ENCODE measurements around the gene LPCAT2. TPM values are rescaled to one million over a fixed set of nuclear protein-coding genes. Genes with fewer than 3 reads are reported as not detected.

The LPCAT2 gene
- total and polyA plus RNA-seq, 2 donors (not counting 1 experiment from before 2014, with no cell fraction given): 0.15 to 0.59 TPM

GRCh38 chr16:55473587-55473986, 35.3 kb upstream of the LPCAT2 start:
- Histone ChIP-seq H3K79me2 (ENCODE audit: control insufficient read depth, insufficient read depth, low read length) (no peaks in the 10 kb centered on the region), H3K27ac (ENCODE audit: low read length in 2 of 2) (no peak overlapping the region), H3K27me3 (replicated peaks in 1 of 4; ENCODE audit: control extremely low read depth in 1 of 4, control insufficient read depth in 3 of 4, insufficient read depth in 4 of 4, low read length in 3 of 4) (peaks cover 0 to 8% (median 3%) of the 10 kb centered on the region in 4 experiments), H3K9me3 (ENCODE audit: control extremely low read depth in 1 of 3, control insufficient read depth in 2 of 3, insufficient read depth in 1 of 3, low read length in 2 of 3) (no peaks in the 10 kb centered on the region), H2AFZ (ENCODE audit: insufficient read depth, low read depth, low read length, poor library complexity, severe bottlenecking) (no peak overlapping the region), H3K36me3 (replicated peaks in 1 of 2; ENCODE audit: control extremely low read depth in 1 of 2, control insufficient read depth in 1 of 2, extremely low read depth in 1 of 2, insufficient read depth in 2 of 2, low read length in 1 of 2) (no peaks in the 10 kb centered on the region), H3K4me3 (ENCODE audit: control extremely low read depth in 1 of 5, extremely low read depth in 1 of 5, insufficient read depth in 1 of 5, low read depth in 2 of 5, low read length in 4 of 5) (no peak overlapping the region), H3K9ac (ENCODE audit: low read length) (no peak overlapping the region), H3K4me1 (ENCODE audit: control insufficient read depth in 2 of 2, insufficient read depth in 2 of 2, low read length in 2 of 2) (no peaks in the 10 kb centered on the region), H3K4me2 (replicated peaks; ENCODE audit: low read depth, low read length, poor library complexity, severe bottlenecking) (no peak overlapping the region), H4K20me1 (ENCODE audit: control insufficient read depth, insufficient read depth, low read length, poor library complexity, severe bottlenecking) (no peaks in the 10 kb centered on the region)
- DNase-seq (no peak), ATAC-seq (ENCODE audit: low read depth) (no peak)
- CTCF ChIA-PET: interaction anchor here (1.6 kb wide), 1 partner anchor 9 kb away, joined by 9 read pairs; no protein-coding TSS in a partner anchor
- H3K9me3 Mint-ChIP-seq (ENCODE audit: insufficient read depth): no peaks in the 10 kb centered on the region
- WGBS (ENCODE audit: insufficient coverage): 100% methylated on average over 1 of the region's 2 CpGs
- POLR2A ChIA-PET: no interaction called here
- H3K27me3 Mint-ChIP-seq: peaks cover 18% of the 10 kb centered on the region
- H3K4me1 Mint-ChIP-seq: no peaks in the 10 kb centered on the region
- H3K27ac Mint-ChIP-seq: no peak overlapping the region
- H3K4me3 Mint-ChIP-seq: no peak overlapping the region
- intact Hi-C loops (cut with micrococcal nuclease): no loop called here
- TF ChIP-seq EZH2 (IDR thresholded peaks at IDR 0.05; ENCODE audit: borderline replicate concordance, insufficient read depth, low read depth, low read length, poor library complexity, severe bottlenecking) (no peak), CTCF (IDR thresholded peaks at IDR 0.05) (no peak)

- Histone ChIP-seq H2AFZ (ENCODE audit: insufficient read depth, low read depth, low read length, poor library complexity, severe bottlenecking) (no peak overlapping the region), H3K27me3 (replicated peaks in 1 of 4; ENCODE audit: control extremely low read depth in 1 of 4, control insufficient read depth in 3 of 4, insufficient read depth in 4 of 4, low read length in 3 of 4) (peaks cover 0 to 13% (median 5%) of the 10 kb centered on the region in 4 experiments), H3K4me1 (ENCODE audit: control insufficient read depth in 2 of 2, insufficient read depth in 2 of 2, low read length in 2 of 2) (no peaks in the 10 kb centered on the region), H3K36me3 (replicated peaks in 1 of 2; ENCODE audit: control extremely low read depth in 1 of 2, control insufficient read depth in 1 of 2, extremely low read depth in 1 of 2, insufficient read depth in 2 of 2, low read length in 1 of 2) (no peaks in the 10 kb centered on the region), H3K9ac (ENCODE audit: low read length) (no peak overlapping the region), H3K9me3 (ENCODE audit: control extremely low read depth in 1 of 3, control insufficient read depth in 2 of 3, insufficient read depth in 1 of 3, low read length in 2 of 3) (no peaks in the 10 kb centered on the region), H3K4me2 (replicated peaks; ENCODE audit: low read depth, low read length, poor library complexity, severe bottlenecking) (no peak overlapping the region), H3K27ac (ENCODE audit: low read length in 2 of 2) (no peak overlapping the region), H3K79me2 (ENCODE audit: control insufficient read depth, insufficient read depth, low read length) (no peaks in the 10 kb centered on the region), H3K4me3 (ENCODE audit: control extremely low read depth in 1 of 5, extremely low read depth in 1 of 5, insufficient read depth in 1 of 5, low read depth in 2 of 5, low read length in 4 of 5) (no peak overlapping the region), H4K20me1 (ENCODE audit: control insufficient read depth, insufficient read depth, low read length, poor library complexity, severe bottlenecking) (no peaks in the 10 kb centered on the region)
- CTCF ChIA-PET: interaction anchor here (1.5 kb wide), 1 partner anchor 10 kb away, joined by 4 read pairs; no protein-coding TSS in a partner anchor
- Mint-ChIP-seq H3K4me3 (no peak overlapping the region), H3K27ac (no peak overlapping the region), H3K27me3 (peaks cover 25% of the 10 kb centered on the region), H3K4me1 (no peaks in the 10 kb centered on the region), H3K9me3 (ENCODE audit: insufficient read depth) (no peaks in the 10 kb centered on the region)
- intact Hi-C loops (cut with micrococcal nuclease): no loop called here
- POLR2A ChIA-PET: no interaction called here
- ATAC-seq (ENCODE audit: low read depth) (no peak), DNase-seq (no peak)
- no peak for TF ChIP-seq CTCF (IDR thresholded peaks at IDR 0.05)
- TF ChIP-seq EZH2 (IDR thresholded peaks at IDR 0.05; ENCODE audit: borderline replicate concordance, insufficient read depth, low read depth, low read length, poor library complexity, severe bottlenecking): no peak
- WGBS (ENCODE audit: insufficient coverage): 100% methylated on average over 2 of the region's 3 CpGs
These were observed 34.1 kb upstream of the LPCAT2 start for GRCh38 chr16:55474821-55475220.

Data from B cell (primary cell).